GM19467 (cell line): Measurements from ENCODE around the gene LIMS2.
A peak's percentile ranks its signal among the peaks of the same experiment; 100 is the strongest.

ENCODE experiments used
- ATAC-seq: cut with Tn5 transposase; IDR thresholded peaks from one replicate; pipeline ENCODE4 v1.9.1; 2021; ENCODE audit warnings: mild to moderate bottlenecking, moderate library complexity; ENCODE audit not compliant: unreplicated experiment

The LIMS2 gene

GRCh38 chr2:127701193-127701650 is 25.9 kb upstream of the LIMS2 start, which contains the start of gene SFT2D3:
Gene SFT2D3 (plus strand): TSS chr2:127701497. CDS start chr2:127701529, 32 bp downstream.
- peak; percentile 62 for ATAC-seq

DNA sequence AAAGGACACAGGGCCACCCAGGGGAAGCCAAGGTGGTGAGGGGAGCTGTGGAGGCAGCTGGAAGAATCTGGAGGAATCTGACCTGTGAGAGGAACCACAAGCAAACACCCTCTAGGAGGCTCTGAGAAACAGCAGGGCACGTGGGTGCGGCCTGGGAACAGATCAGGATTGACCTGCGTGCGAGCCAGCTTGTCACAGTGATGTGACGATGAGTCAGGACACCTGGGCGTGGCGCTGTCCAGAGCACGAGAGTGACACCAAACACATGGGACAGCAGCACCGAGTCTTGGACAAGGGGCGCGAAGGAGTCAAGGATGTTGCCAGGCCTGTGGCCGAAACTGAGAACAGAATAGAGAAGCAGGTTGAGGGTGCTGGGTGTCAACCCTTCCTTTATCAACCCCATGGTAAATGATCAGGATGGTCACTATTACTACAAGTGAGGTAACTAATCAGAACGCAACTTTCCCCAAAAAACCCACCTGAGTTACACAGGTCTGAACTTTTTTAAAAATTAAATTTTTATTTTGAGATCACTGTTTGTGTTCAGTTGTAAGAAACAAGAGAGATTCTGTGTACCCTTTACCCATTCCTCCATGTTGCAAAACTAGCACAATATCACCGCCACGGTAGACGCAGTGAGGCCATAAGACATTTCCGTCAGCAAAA is 25.3 kb upstream of the LIMS2 start:
- ATAC-seq = peak; percentile 55

DNA sequence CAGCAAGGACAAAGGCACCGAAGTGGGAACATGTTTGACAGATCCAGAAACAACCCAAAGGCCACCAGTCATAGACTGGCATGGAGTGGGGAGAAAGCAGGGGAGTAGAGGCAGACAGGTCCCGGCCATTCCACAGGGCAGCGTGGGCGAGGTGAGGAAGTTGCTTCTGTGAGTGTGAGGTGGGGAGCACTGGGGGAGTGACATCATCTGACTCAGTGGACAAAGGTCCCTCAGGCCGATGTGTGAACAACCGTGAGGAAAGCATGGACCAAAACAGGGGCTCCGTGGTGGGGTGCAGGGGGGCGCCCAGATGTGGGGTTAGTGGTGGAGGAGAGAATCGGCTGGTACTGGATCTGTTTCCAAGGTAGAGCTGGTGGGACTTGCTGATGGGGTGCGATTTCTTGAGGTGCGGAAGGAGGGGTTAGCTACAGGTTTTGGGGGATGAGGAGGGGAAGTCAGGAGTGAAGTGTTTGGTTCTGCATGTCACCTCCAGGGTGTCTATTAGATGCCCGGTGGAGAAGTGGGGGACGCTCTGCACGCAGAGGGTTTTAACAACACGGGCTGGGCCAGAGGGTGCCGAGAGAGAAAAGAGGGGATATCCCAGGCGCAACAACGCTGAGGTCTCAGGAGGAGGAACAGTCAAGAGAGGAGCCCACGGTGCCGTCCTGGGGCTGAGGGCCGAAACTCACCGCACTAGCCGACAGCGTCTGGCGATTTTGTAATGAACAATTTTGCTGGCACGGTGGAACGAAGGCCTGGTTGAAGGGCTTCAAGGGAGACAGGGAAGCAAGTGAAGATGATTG is 23.4 kb upstream of the LIMS2 start:
- ATAC-seq = no peak

GRCh38 chr2:127697482-127698180 is 22.3 kb upstream of the LIMS2 start:
- ATAC-seq = no peak

DNA sequence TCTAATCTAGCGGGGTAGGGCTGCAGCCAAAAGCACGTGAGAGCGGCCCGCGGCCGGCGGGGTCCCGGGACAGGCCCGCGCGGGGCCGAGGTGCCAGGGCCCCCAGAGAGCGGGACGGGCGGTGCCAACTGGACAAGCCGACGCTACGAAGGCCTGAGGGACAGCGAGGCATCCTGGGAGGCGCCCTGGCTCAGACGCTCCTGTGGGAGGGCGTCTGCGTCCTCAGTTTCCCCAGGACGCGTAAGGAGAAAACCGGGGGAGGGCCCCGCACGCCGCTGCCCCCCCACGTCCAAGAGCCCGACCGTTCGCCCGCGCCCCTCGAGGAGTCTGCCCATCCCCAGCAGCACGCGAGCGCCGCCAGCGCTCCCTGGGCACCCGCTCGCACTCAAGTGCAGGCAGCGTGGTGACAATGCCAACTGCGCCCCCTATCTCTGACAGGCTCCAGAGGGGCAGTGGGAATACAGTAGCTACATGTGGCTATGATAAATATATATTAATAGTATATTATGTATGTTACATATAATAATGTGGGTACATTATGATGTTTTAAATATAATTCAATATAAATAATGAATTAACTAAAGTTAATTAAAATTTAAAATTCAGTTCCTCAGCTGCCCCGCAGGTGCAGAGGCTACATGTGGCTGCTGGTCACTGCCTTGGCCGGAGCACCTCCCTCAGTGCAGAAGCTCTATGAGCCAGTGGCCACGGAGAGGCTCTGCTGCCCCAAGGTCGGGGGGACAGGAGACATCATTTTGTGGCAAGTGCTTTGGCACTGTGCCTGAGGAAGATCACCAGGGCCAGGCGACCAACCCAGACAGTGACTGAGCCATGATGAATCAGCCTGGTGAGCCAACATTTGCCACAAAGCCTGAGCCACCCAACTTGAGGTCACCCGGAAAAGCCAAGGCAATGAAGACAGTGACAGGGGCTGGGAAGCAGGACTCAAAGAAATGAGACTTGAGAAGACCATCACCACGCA is 20.5 kb upstream of the LIMS2 start:
- no peak for ATAC-seq

- no peak for ATAC-seq
Observed at GRCh38 chr2:127694986-127695385, 19.7 kb upstream of the LIMS2 start.

DNA sequence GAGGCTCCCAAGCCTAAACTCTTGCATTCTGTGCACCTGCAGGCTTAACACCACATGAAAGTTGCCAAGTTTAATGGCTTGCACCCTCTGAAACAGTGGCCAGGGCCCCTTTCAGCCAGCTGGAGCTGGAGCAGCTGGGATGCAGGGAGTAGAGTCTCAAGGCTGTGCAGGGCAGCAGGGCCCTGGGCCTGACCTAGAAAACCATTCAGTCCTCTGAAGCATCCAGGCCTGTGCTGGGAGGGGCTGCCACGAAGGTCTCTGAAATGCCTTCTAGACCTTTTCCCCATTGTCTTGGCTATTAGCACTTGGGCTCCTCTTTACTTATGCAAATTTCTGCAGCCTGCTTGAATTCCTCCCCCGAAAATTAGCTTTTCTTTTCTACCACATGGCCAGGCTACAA is 15.4 kb upstream of the LIMS2 start:
- ATAC-seq = no peak

DNA sequence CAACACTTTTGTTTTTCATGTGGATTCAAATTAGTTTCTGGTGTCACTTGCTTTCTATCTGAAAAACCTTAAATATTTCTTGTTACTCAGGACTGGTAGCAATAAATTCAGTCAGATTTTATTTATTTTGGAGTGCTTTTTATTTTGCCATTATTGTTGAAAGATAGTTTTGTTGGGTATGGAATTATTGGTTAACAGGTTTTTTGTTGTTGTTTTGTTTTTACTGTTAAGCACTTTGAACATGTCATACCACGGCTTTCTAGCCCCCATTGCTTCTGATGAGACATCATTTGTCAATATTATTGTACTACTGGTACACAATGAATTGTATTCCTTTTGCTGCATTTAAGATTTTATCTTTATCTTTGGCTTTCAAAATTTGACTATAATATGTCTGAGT is 13.1 kb upstream of the LIMS2 start:
- no peak for ATAC-seq

DNA sequence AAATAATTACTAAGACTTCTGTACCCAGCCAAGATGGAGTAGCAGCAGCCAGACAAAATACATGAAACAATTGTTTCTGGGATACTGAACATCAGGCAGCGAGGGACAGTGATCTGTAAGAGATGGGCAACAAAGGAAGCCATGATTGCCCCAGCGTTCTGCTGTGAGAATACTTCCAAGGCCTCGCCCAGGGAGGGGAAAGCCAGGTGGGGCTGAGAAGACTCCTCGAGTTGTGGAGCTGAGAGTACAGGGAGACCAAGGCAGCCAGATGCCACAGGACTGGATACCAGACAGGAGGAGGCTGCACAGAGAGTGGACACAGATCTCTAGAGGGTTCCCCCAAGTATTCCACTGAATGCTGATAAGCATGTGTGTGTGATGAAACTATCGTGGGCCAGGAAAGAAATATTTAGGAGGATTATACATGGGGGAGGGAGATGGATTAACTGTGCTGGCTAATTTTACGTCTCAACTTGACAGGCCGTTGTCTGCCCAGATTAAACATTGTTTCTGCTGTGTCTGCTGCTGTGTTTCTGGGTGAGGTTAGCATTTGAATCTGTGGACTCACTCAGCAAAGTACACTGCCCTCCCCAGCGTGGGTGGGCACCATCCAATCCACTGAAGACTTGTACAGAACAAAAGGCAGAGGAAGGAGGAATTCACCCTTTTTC is 10.2 kb upstream of the LIMS2 start:
- ATAC-seq = no peak

GRCh38 chr2:127683757-127684156 is 8.4 kb upstream of the LIMS2 start:
- no peak for ATAC-seq

DNA sequence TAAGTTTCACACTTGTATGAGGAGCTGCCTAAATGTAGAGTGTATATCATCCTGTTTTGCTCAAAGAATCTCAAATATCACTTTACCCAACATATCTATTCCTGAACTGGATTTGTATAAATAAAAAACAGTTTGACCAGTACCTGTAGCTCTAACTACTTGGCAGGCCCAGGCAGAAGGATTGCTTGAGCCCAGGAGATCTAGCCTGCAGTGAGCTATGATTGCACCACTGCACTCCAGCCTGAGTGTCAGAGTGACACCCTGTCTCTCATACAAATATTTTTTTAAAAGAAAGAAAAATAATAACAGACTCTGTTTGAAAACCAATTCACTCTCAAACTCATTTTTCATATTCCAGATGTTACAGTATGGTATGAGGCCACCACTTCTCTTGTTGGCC is 7.7 kb upstream of the LIMS2 start:
- no peak for ATAC-seq

GRCh38 chr2:127681976-127682857 is 6.9 kb upstream of the LIMS2 start:
- ATAC-seq = no peak

GRCh38 chr2:127681288-127681804 is 6.0 kb upstream of the LIMS2 start:
- ATAC-seq = no peak

DNA sequence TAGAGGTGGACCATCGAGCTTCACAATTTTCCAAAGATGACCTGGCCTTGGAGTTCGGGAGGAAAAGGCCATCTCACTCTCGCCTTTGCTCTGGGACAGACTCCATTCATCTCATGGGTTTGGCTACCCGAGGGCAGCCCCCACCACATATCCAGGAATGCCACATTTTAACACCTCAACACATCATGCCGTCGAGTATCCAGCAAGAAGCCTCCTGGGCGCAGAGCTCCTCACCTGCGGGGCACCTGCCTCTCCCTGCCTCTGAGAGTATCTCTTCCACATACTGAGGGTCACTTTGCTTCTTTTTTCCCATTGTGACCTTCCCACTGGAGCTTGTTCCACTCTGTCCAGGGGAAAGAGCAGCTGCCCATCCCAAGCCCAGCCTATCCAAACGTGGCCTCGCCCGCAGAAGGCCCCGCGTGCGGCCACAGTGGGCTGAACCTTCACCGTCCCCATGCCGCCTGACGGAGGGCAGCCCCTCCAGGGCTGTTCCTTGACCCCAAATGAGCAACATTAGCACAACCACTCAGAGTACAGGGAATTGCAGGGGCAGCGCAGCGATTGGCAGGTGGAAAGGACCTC is 5.5 kb upstream of the LIMS2 start:
- ATAC-seq = no peak

DNA sequence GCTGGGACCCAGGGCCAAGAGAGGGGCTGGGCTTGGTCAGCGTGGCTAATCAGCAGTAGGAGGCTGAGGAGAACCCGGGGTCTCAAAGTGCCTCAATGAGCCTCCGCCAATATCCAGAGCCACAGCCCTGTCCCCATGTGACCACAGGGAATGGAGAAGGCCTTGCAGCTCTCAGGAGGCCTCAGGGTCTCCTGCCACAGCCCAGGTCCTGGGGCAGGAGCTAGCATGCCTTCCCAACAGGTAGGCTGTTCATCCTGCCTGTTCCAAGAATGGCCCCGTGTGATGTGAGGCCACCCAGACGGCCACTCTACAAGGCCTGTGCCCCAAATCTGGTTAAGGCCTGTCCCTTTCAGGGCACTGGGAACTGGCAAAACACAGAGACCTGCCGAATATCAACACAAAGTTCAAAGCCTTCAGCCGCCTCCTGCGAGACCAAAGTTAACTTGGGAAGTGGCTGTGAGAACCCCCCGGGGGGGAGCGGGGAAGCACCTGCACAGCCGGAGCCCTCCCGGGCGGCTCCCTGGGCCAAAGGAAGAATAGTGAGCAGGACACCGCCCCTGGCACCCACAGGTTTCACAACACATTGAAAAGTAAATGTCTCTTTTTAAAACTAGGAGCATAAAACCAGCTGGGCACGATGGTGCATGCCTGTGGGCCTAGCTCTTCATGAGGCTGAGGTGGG is 4.5 kb upstream of the LIMS2 start:
- no peak for ATAC-seq

- no peak for ATAC-seq
Observed at GRCh38 chr2:127678991-127679390, 3.7 kb upstream of the LIMS2 start.

DNA sequence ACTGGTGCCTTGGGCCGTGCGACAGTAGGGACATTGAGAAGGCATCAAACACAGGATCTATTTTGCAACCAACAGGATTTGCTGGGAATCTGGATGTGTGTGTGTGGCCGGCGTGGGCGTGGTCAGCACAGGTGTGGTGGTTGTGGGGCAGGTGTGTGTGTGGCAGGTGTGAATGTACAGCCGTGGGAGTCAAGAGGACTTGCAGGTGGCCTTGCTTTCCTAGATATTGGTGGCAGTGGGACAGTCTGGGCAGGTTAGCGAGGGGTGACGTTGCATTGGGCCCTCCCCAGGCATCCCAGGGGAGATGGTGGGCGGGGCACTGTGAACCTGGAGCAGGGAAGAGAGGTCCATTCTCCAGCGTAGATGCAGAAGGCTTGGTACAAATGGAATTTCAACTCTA is 3.2 kb upstream of the LIMS2 start:
- no peak for ATAC-seq

DNA sequence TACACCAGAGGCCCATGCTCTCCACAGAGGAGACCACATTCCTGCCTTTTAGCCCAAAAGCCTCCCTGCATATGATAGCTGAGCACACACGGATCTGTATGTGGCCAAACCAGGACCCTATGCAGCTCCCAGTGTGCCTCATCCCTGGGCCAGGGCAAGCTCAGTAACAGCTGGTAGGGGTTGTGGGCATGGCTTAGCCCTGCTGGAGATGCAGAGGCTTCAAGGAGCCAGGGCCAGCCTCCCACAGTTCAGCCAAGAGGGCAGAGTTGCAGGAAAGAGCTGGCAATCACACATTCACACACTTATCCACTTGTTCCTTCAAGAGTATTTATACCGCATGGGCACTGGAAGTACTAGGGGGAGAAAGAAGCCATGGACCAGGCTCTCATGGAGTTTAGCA is 1.6 kb upstream of the LIMS2 start:
- no peak for ATAC-seq
